D721Med (cell line): ENCODE results near the gene RTF1.
A peak's percentile ranks its signal among the peaks of the same experiment; 100 is the strongest.

ENCODE experiments used
- DNase-seq: peaks from one replicate; pipeline ENCODE4 v3.0.0; 2011; ENCODE audit warnings: low spot score; ENCODE audit not compliant: insufficient read length
- FAIRE-seq: peaks from 2 replicates; lab custom pipeline; 2011; peaks lifted over from hg19 to GRCh38; lab: Jason Lieb, UNC
- TF ChIP-seq, protein P1 (sequence below): IDR thresholded peaks from 2 replicates; pipeline ENCODE4 v1.5.1; 2012; ENCODE audit warnings: mild to moderate bottlenecking, control low read depth; ENCODE audit not compliant: insufficient read depth; ENCODE audit errors: missing control alignments

RTF1 gene

DNA sequence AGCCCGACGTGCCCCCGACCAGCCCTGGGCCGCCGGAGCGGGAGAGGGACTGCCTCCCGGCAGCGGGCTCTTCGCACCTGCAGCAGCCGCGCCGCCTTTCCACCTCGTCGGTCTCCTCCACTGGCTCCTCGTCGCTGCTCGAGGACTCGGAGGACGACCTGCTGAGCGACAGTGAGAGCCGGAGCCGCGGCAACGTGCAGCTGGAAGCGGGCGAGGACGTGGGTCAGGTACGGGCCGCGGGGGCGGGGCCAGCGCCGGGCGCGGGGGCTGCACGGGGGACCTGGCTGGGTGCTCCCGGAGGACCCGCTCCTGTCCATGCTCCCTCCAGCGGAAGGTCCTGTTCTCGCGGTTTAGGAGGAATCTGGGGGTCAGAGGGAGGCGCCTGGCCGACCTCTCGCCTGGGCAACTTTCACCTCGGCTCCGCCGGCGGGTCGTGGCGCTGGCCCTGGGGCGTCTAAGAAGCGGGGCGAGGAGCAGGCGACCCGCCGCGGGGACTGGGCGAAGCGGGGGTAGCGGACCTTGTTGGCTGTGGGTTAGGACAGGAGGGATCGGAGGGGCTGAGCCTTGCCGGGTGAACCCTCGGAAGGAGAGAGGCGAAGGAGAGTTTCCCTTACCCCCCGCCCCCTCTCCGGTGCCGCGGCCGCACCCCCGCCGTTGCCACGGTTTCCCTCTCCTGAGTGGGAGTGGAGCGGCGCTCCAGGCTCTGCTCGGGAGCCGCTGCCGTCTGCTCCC lies 77.5 kb downstream of the RTF1 start:
- FAIRE-seq (no peak), DNase-seq (no peak)
- TF ChIP-seq, protein P1, sequence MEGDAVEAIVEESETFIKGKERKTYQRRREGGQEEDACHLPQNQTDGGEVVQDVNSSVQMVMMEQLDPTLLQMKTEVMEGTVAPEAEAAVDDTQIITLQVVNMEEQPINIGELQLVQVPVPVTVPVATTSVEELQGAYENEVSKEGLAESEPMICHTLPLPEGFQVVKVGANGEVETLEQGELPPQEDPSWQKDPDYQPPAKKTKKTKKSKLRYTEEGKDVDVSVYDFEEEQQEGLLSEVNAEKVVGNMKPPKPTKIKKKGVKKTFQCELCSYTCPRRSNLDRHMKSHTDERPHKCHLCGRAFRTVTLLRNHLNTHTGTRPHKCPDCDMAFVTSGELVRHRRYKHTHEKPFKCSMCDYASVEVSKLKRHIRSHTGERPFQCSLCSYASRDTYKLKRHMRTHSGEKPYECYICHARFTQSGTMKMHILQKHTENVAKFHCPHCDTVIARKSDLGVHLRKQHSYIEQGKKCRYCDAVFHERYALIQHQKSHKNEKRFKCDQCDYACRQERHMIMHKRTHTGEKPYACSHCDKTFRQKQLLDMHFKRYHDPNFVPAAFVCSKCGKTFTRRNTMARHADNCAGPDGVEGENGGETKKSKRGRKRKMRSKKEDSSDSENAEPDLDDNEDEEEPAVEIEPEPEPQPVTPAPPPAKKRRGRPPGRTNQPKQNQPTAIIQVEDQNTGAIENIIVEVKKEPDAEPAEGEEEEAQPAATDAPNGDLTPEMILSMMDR, result no peak

DNA sequence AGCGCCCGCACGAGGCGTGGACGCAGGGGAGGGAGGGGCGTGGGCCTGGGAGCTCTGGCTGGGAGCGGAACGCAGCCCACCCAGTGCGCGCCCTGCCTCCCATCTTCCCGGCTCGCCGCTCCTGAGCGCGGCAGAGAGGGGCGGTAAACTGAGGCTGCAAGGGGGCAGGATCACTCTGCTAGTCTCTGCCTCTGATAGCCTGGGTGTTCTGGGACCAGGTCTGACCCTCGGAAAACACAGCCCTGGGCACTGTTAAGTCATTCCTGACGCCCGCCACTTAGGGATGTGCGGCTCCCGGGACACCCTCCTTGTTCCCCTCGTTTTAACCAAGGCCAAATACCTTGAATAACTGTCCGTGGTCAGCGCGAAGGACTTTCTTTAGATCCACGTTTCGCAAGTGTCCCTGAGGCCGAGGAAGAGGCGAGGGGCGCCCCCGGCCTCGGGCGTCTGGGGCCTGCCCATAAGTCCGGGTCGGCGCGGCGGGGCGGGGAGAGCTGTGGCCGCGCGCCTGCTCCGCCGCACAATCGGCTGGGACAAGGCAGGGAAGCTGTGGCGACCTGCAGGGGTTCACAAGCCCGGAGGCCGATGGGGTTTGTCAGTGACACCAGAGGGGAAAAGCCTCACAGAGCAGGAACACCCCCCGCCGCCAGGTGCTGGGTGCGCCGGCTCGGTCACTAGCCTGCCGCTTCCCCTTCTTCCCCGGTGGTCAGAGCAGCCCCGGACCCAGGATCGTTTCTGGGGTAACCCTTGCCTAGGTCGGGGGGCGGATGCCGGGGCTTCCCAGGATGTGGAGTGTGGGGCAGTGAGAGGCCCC lies 78.2 kb downstream of the RTF1 start:
- TF ChIP-seq, protein P1, result no peak
- no peak for DNase-seq
- no peak for FAIRE-seq

DNA sequence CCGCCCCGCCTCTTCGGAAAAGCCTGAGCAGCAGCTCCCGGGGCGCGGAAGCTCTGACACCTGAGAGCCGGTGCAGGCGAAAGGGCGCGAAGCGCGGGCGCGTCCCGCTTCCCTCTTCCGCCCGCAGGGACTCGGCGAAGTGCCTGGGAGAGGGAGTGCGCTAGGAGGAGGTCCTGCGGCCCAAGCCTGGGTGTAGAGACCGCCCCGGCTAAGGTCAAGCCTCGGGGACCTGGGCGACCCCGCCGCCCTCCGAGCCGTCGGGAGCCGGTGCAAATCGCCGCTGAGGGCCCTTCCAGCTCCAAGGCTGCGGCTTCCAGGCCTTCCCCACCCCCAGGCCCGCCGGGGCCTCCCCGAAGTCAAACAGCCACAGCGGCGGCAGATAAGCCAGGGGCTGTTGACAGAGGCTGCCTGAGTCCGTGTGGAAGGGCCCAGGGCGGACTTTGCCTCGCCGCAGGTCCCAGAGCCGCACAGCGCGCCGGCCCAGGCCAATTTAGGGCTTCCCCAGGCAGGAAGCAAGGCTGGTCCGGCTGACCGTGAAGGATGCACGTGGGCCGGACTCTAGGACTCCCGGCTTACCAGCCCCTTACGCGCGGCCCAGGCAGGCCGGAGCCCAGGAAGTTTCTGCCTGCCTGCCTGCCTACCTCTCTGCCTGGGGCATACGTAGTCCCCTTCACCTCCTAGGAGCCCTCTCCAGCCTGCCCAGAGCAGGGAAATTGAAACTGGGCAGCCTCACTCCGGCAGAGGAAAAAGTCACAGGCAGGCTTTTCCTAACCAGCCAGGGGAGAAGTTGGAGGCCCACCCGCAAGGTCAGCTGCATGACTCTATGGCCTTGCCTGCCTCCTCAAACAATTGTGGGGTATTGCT lies 79.1 kb downstream of the RTF1 start:
- TF ChIP-seq, protein P1, result no peak
- FAIRE-seq (no peak), DNase-seq (no peak)

DNA sequence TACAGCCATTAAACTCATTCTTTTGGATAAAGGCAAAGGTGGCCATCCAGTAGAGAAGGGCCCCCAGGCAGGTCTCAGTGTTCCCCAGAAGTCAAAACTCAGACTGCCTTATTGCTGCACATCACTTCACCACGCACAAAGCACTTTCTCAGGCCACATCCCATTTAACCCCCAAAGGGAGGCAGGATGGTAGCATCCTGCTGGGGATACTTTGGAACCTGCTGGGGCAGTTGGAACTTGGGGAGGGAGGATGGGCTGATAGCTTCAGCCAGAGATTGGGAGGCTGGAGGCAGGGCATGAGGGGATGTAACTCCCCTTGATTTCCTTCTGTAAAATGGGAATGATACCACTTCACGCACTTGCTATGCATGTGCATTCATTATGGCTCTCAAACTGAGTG lies 81.8 kb downstream of the RTF1 start:
- TF ChIP-seq, protein P1, result no peak
- FAIRE-seq, result no peak

DNA sequence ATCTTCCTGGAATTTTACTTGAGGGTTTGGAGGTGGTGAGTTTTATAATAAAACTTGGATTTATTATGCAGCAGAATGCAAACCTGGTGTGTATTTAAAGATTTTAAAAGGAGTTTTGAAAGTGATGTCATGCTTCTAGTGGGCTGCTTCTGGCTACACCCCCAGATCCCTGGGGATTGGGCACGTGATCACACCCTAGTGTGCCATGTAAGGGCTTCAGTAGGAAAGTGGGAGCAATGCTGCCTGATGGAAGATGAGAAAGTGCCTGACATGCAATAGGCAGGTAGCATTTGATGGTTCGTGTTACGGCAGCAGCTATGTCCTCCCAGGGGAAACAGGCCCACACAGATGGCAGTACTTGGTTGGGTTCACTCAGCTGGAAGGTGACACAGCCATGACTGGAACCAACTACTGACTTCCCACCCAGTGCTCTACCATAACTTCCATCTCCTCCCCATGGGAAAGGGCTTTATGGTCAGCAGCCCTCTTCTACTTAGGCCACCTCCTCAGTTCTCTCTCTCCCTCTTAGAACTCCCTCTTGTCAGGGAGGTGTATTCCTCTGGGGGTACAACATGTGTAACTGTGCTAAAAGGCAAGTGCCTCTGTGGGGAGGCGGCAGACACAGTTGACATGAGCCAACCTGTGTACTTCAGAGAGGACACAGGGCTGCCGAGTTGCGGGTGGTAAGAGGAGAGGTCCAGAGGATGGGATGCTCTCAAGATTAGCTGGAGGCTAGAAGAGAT lies 82.4 kb downstream of the RTF1 start:
- FAIRE-seq (no peak), DNase-seq (no peak)
- TF ChIP-seq, protein P1, result no peak

More for the DNA sequence above, 81.8 kb downstream of the RTF1 start:
- no peak for DNase-seq

DNA sequence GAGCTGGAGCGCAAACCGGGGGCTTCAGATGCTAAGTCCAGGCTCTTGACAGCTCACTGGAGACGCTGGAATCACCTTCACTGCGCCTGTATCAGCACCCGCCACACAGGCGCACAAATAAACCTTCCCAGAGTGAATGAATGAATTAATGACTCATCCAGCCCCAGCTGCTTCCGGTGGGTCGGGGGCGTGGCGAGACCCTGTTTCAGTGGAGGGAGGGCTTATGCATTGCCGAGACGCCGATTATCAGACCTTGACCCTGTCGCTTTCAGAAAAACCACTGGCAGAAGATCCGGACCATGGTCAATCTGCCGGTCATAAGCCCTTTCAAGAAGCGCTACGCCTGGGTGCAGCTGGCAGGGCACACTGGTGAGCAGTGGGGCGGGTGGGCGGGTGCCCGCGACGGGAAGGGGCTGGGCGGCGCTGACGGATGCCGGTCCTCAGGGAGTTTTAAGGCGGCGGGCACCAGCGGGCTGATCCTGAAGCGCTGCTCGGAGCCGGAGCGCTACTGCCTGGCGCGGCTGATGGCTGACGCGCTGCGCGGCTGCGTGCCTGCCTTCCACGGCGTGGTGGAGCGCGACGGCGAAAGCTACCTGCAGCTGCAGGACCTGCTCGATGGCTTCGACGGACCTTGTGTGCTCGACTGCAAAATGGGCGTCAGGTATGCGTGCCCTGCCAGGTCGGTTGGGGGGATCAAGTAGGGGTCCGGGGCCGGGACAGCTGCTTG lies 84.5 kb downstream of the RTF1 start:
- DNase-seq (peak; percentile 63), FAIRE-seq (no peak)
- TF ChIP-seq, protein P1, result no peak
